SK-N-SH treated with all-trans-retinoic acid at 6 μM for 48 hours (cell line): ENCODE data around the gene SLC10A4.

Source experiments
- CSDC2 ChIP-seq: fragments of 250-450 bp; sonication (Bioruptor Pico); IDR thresholded peaks from 2 replicates; pipeline ENCODE4 v1.5.0; 2020; ENCODE audit warnings: mild to moderate bottlenecking, moderate library complexity
- ESRRG ChIP-seq: fragments of 250-450 bp; sonication (Bioruptor Pico); IDR thresholded peaks from 2 replicates; pipeline ENCODE4 v1.6.1; 2021; ENCODE audit warnings: mild to moderate bottlenecking
- PATZ1 ChIP-seq: fragments of 250-450 bp; sonication (Bioruptor Pico); IDR thresholded peaks from 2 replicates; pipeline ENCODE4 v1.8.0; 2020; ENCODE audit warnings: mild to moderate bottlenecking, moderate library complexity, borderline replicate concordance
- PPARA ChIP-seq: fragments of 250-450 bp; sonication (Bioruptor Pico); IDR thresholded peaks from 2 replicates; pipeline ENCODE4 v1.5.0; 2020; ENCODE audit warnings: mild to moderate bottlenecking, borderline replicate concordance
- SNAI2 ChIP-seq: fragments of 250-450 bp; sonication (Bioruptor Pico); IDR thresholded peaks from 2 replicates; pipeline ENCODE4 v1.5.0; 2020; ENCODE audit warnings: mild to moderate bottlenecking, moderate library complexity
- ZFP3 ChIP-seq: fragments of 250-450 bp; sonication (Bioruptor Pico); IDR thresholded peaks from 2 replicates; pipeline ENCODE4 v1.5.0; 2020; ENCODE audit warnings: mild to moderate bottlenecking, moderate library complexity
- ZFP30 ChIP-seq: fragments of 450-650 bp; formaldehyde crosslinking; IDR thresholded peaks from 2 replicates; pipeline ENCODE4 v1.5.0; 2022; ENCODE audit warnings: mild to moderate bottlenecking, moderate library complexity
- ZNF565 ChIP-seq: fragments of 450-650 bp; formaldehyde crosslinking; conservative IDR thresholded peaks from 2 replicates; pipeline ENCODE4 v1.5.0; 2020; ENCODE audit warnings: low read depth, mild to moderate bottlenecking, moderate library complexity
- TF ChIP-seq, protein P1 (sequence below): fragments of 250-450 bp; sonication (Bioruptor Pico); IDR thresholded peaks from 2 replicates; pipeline ENCODE4 v1.8.0; 2021; ENCODE audit warnings: low read depth, mild to moderate bottlenecking, moderate library complexity, borderline replicate concordance
- TF ChIP-seq, protein P2 (sequence below): fragments of 250-450 bp; sonication (Bioruptor Pico); IDR thresholded peaks from 2 replicates; pipeline ENCODE4 v1.5.1; 2020; ENCODE audit warnings: low read depth, mild to moderate bottlenecking, moderate library complexity

GRCh38 chr4:48483777-48484493 lies 792 bp downstream of the SLC10A4 start:
- no peak for TF ChIP-seq ZFP30 (CRISPR knock-in tag)
- no peak for TF ChIP-seq CSDC2 (CRISPR knock-in tag)
- no peak for TF ChIP-seq PATZ1 (CRISPR knock-in tag)
- TF ChIP-seq, protein P1, sequence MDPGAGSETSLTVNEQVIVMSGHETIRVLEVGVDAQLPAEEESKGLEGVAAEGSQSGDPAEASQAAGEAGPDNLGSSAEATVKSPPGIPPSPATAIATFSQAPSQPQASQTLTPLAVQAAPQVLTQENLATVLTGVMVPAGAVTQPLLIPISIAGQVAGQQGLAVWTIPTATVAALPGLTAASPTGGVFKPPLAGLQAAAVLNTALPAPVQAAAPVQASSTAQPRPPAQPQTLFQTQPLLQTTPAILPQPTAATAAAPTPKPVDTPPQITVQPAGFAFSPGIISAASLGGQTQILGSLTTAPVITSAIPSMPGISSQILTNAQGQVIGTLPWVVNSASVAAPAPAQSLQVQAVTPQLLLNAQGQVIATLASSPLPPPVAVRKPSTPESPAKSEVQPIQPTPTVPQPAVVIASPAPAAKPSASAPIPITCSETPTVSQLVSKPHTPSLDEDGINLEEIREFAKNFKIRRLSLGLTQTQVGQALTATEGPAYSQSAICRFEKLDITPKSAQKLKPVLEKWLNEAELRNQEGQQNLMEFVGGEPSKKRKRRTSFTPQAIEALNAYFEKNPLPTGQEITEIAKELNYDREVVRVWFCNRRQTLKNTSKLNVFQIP: no peak
- TF ChIP-seq ZNF565 (CRISPR knock-in tag): no peak
- no peak for TF ChIP-seq SNAI2
- TF ChIP-seq ESRRG: no peak
- TF ChIP-seq PPARA (CRISPR knock-in tag): no peak
- no peak for TF ChIP-seq ZFP3 (CRISPR knock-in tag)
- TF ChIP-seq, protein P2, sequence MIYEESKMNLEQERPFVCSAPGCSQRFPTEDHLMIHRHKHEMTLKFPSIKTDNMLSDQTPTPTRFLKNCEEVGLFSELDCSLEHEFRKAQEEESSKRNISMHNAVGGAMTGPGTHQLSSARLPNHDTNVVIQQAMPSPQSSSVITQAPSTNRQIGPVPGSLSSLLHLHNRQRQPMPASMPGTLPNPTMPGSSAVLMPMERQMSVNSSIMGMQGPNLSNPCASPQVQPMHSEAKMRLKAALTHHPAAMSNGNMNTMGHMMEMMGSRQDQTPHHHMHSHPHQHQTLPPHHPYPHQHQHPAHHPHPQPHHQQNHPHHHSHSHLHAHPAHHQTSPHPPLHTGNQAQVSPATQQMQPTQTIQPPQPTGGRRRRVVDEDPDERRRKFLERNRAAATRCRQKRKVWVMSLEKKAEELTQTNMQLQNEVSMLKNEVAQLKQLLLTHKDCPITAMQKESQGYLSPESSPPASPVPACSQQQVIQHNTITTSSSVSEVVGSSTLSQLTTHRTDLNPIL (CRISPR knock-in tag): no peak
